Measurements from ENCODE around the gene AXIN1.
"Not testable (repeated sequence)": the region's sequence is repeated elsewhere in the genome, so short reads cannot be mapped to it uniquely, and the experiment has no call there.

AXIN1 gene

DNA sequence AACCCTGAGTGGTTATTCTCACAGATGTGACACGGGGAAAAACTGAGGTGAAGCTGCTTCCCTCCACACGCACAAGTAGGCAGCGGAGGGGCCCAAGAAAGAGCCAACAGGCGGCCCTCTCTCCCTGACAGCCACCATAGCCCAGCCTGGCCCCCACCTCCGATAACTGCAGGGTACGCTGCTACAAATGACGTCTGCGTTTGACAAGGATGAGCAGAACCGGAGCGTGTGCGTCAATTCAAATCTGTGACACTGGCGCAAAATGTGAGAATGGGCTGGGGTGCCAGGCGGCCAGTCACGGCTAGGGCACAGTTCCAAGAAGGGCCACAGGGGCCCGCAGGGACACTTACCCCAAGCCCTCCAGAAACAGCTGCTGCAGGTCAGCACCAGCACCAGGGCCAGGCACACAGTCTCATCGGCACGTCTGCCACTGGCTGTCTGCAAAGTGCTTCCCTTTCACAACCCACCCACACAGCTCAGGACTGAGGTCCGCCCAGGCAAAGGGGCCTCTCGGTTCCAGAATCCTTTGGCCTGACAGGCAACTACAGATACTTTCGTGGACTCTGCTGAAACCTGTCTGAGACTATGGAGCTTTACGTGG is 14.4 kb downstream of the AXIN1 start:
- no peak for DNase-seq (ENCODE audit: low spot score)
- in situ Hi-C loops (cut with MboI; ENCODE audit: low sequenced_read_pairs, unreplicated experiment) = no loop called here
- TF ChIP-seq, protein P1, sequence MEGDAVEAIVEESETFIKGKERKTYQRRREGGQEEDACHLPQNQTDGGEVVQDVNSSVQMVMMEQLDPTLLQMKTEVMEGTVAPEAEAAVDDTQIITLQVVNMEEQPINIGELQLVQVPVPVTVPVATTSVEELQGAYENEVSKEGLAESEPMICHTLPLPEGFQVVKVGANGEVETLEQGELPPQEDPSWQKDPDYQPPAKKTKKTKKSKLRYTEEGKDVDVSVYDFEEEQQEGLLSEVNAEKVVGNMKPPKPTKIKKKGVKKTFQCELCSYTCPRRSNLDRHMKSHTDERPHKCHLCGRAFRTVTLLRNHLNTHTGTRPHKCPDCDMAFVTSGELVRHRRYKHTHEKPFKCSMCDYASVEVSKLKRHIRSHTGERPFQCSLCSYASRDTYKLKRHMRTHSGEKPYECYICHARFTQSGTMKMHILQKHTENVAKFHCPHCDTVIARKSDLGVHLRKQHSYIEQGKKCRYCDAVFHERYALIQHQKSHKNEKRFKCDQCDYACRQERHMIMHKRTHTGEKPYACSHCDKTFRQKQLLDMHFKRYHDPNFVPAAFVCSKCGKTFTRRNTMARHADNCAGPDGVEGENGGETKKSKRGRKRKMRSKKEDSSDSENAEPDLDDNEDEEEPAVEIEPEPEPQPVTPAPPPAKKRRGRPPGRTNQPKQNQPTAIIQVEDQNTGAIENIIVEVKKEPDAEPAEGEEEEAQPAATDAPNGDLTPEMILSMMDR (IDR thresholded peaks at IDR 0.05; ENCODE audit: borderline replicate concordance, control extremely low read depth, extremely low read depth, insufficient read depth, missing control alignments) = no peak

DNA sequence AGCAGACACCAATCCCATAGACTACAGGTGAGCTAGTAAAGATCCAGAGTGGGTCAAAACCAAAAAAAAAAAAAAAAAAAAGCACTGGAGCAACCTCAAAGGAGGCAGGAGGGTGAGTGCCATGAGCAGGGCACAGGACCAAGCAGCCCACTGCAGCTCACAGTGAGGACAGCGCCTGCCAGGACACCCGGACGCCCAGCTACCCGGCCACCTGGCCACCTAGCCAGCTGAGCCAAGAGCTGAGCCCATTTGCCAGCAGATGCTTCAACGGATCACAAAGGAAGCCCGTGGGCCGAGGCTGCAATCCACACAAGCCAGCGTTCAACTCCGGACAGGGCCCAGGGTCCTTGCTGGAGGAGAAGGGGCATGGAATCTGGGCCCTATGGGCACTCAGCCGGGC is 15.1 kb downstream of the AXIN1 start:
- in situ Hi-C loops (cut with MboI; ENCODE audit: low sequenced_read_pairs, unreplicated experiment) = no loop called here
- TF ChIP-seq, protein P1 (IDR thresholded peaks at IDR 0.05; ENCODE audit: borderline replicate concordance, control extremely low read depth, extremely low read depth, insufficient read depth, missing control alignments) = no peak
- no peak for DNase-seq (ENCODE audit: low spot score)

DNA sequence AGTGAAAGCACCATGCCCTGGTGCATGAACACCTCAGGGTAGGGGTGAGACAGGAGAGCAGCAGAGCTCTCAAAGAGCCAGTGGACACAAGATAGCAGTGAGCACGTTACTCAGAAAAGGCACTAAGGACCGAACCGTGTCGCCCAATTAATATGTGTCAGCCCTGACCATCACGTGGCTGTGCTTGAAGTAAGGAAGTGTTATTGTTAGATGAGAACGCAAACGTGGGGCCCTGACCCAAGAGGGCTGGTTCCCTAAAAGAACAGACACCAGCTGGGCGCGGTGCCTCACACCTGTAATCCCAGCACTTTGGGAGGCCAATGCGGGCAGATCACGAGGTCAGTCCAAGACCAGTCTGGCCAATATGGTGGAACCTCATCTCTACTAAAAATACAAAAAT is 16.3 kb downstream of the AXIN1 start:
- no peak for DNase-seq (ENCODE audit: low spot score)
- TF ChIP-seq, protein P1 (IDR thresholded peaks at IDR 0.05; ENCODE audit: borderline replicate concordance, control extremely low read depth, extremely low read depth, insufficient read depth, missing control alignments) = no peak
- in situ Hi-C loops (cut with MboI; ENCODE audit: low sequenced_read_pairs, unreplicated experiment) = no loop called here

DNA sequence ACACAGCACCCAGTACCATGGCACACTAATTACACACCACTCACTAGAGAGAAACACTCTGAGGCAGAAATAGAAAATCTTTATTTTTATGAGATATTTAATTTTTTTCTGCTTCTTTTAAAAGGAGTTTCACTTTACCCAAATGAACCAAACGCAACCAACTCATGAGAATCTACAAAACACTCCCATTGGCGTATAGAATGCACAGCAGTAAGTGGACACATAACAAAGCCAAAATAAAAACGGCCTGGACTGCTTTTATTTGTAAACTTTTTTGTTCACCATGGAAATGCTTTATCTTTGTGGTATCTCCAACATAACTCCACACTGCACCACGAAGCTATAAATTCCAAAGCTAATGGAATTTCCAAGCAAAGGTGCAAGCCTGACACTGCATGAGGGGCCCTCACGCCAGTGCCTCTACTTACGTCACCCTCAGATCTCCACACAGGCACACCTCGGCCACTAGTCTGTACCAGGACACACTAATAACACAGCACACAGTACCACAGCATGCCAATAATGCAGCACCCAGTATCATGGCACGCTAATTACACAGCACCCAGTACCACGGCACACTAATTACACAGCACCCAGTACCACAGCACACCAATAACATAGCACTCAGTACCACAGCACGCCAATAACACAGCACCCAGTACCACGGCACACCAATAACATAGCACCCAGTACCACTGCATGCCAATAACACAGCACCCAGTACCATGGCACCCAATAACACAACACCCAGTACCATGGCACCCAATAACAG is 17.5 kb downstream of the AXIN1 start:
- DNase-seq (ENCODE audit: low spot score); in situ Hi-C loops (cut with MboI; ENCODE audit: low sequenced_read_pairs, unreplicated experiment): not testable (repeated sequence)

DNA sequence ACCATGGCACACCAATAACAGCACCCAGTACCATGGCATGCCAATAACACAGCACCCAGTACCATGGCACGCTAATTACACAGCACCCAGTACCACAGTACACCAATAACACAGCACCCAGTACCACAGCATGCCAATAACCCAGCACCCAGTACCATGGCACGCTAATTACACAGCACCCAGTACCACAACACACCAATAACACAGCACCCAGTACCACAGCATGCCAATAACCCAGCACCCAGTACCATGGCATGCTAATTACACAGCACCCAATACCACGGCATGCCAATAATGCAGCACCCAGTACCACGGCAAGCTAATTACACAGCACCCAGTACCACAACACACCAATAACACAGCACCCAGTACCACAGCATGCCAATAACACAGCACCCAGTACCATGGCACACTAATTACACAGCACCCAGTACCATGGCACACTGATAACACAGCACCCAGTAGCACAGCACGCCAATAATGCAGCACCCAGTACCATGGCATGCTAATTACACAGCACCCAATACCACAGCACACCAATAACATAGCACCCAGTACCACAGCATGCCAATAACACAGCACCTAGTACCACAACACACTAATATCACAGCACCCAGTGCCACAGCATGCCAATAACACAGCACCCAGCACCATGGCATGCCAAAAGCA is 18.2 kb downstream of the AXIN1 start:
- DNase-seq (ENCODE audit: low spot score); in situ Hi-C loops (cut with MboI; ENCODE audit: low sequenced_read_pairs, unreplicated experiment): not testable (repeated sequence)

DNA sequence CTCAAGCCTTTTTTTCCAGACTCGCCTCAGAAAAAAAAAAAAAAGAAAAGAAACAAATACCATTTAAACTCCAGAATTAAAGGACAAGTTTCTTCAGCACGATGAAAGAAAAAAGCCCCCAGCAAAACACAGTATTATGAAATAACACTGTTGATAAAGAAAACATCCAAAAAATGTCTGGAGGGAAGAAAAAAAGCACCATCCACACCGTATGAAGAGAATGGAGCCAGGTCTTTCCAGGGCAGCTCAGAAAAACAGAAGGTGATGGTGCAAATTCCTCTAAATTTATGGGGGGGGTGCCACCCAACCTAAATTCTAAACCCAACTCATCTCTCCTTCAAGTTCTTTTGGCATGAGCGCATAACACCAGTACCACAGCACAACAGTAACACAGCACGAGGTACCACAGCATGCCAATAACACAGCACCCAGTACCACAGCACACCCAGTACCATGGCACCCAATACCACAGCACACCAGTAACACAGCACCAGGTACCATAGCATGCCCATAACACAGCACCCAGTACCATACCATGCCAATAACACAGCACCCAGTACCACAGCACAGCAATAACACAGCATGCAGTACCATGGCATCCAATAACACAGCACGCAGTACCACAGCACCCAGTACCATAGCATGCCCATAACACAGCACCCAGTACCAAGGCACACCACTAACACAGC is 19.0 kb downstream of the AXIN1 start:
- in situ Hi-C loops (cut with MboI; ENCODE audit: low sequenced_read_pairs, unreplicated experiment) = no loop called here
- DNase-seq (ENCODE audit: low spot score) = no peak
- TF ChIP-seq, protein P1 (IDR thresholded peaks at IDR 0.05; ENCODE audit: borderline replicate concordance, control extremely low read depth, extremely low read depth, insufficient read depth, missing control alignments) = no peak

DNA sequence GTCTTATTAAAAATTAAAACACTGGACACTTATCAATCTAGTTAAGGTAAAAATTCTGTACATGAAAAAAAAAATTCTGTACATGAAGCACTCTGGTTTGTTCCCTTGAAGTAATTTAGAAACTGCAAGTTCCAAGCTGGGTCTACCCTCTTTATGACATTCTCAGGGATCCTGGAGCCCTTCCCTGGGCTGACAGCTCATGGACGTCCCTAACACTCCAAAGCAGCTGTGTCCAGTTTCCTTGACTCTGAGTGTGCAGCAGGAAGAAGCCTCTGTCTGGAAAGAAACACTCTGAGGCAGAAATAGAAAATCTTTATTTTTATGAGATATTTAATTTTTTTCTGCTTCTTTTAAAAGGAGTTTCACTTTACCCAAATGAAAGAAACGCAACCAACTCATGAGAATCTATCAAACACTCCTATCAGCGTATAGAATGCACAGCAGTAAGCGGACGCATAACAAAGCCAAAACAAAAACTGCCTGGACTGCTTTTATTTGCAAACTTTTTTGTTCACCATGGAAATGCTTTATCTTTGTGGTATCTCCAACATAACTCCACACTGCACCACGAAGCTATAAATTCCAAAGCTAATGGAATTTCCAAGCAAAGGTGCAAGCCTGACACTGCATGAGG is 21.2 kb downstream of the AXIN1 start:
- in situ Hi-C loops (cut with MboI; ENCODE audit: low sequenced_read_pairs, unreplicated experiment); DNase-seq (ENCODE audit: low spot score): not testable (repeated sequence)

Data from GM13976 (cell line).